Osteocyte (in vitro differentiated cells): ENCODE results near the gene MGST3. TPM values are rescaled to one million over a fixed set of nuclear protein-coding genes. Genes with fewer than 3 reads are reported as not detected.

ENCODE experiments used
- DNase-seq: peaks from one replicate; pipeline ENCODE4 v3.0.0; 2021; ENCODE audit warnings: mixed read lengths; ENCODE audit not compliant: unreplicated experiment; ENCODE audit errors: extremely low spot score
- H3K27ac Mint-ChIP-seq: one replicate; pipeline ENCODE4 v1.8.0; 2021; ENCODE audit warnings: mild to moderate bottlenecking, mixed read lengths; ENCODE audit not compliant: unreplicated experiment
- H3K27me3 Mint-ChIP-seq: one replicate; pipeline ENCODE4 v1.8.0; 2021; ENCODE audit warnings: mixed read lengths; ENCODE audit not compliant: unreplicated experiment
- H3K36me3 Mint-ChIP-seq: one replicate; pipeline ENCODE4 v1.8.0; 2021; ENCODE audit warnings: mixed read lengths; ENCODE audit not compliant: unreplicated experiment
- H3K4me1 Mint-ChIP-seq: one replicate; pipeline ENCODE4 v1.8.0; 2021; ENCODE audit warnings: mixed read lengths; ENCODE audit not compliant: unreplicated experiment
- H3K4me3 Mint-ChIP-seq: one replicate; pipeline ENCODE4 v1.8.0; 2021; ENCODE audit warnings: mild to moderate bottlenecking, moderate library complexity, mixed read lengths; ENCODE audit not compliant: unreplicated experiment
- H3K9me3 Mint-ChIP-seq: one replicate; pipeline ENCODE4 v1.8.0; 2021; ENCODE audit warnings: mixed read lengths; ENCODE audit not compliant: unreplicated experiment
- CTCF ChIP-seq: fragments of 200-600 bp; sonication (generic); IDR thresholded peaks from 2 replicates; pipeline ENCODE4 v1.5.0; 2021; ENCODE audit warnings: antibody characterized with exemption, mild to moderate bottlenecking, moderate library complexity
- total RNA-seq: library from RNA; stranded (reverse); gene quantifications from 2 replicates; pipeline ENCODE4 v1.2.1, GENCODE V29; 2021

Gene MGST3
- total RNA-seq, 1 donor from 2014 or later = 130 TPM

GRCh38 chr1:165659581-165659895 is 28.5 kb downstream of the MGST3 start:
- H3K4me1 Mint-ChIP-seq = peaks cover 1% of the 10 kb centered on the region
- no peak overlapping the region for H3K4me3 Mint-ChIP-seq
- DNase-seq = no peak
- no peak overlapping the region for H3K27ac Mint-ChIP-seq
- no peaks in the 10 kb centered on the region for H3K9me3 Mint-ChIP-seq
- H3K36me3 Mint-ChIP-seq = peaks cover 45% of the 10 kb centered on the region
- H3K27me3 Mint-ChIP-seq = no peaks in the 10 kb centered on the region
- TF ChIP-seq CTCF = no peak

DNA sequence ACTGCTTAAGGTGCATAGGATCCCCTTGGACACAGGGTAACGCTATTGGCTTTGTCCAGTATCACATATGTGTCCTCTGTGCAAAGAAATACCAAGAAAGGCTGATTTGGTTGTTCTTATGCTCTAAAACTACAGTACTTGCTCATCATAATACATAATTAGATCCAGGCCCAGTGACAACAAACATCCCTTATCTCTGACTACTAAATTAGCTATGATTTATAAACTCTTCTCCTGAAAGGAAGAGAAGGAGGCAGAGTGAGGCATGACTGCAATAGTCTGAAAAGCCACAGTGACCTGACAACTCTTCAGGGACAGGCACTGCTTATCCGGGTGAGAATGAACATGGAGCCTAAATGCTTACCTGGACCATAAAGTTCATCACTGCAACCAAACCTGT is 30.7 kb downstream of the MGST3 start:
- H3K27ac Mint-ChIP-seq = no peak overlapping the region
- H3K4me1 Mint-ChIP-seq = peaks cover 1% of the 10 kb centered on the region
- H3K4me3 Mint-ChIP-seq = no peak overlapping the region
- H3K27me3 Mint-ChIP-seq = no peaks in the 10 kb centered on the region
- H3K36me3 Mint-ChIP-seq = peaks cover 45% of the 10 kb centered on the region
- no peak for TF ChIP-seq CTCF
- no peak for DNase-seq
- H3K9me3 Mint-ChIP-seq = no peaks in the 10 kb centered on the region

DNA sequence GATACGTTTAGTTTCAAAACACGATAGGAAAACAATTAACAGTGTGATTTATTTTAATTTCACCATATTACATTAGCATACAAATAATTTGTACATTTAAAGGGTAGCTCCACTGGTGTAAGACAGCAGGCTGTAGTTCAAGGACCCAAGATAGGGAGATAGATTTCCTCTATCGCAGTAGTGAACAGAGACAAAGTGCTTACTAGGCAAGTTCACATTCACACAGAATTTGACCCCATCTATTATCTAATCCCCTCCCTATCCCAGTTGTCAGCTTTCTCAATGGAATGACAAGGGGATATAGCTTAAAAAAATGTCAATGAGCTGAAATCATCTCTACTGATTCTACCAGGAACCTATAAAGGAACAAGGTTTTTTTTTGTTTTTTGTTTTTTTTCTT is 31.2 kb downstream of the MGST3 start:
- no peak overlapping the region for H3K4me3 Mint-ChIP-seq
- TF ChIP-seq CTCF = no peak
- H3K4me1 Mint-ChIP-seq = peaks cover 1% of the 10 kb centered on the region
- no peaks in the 10 kb centered on the region for H3K9me3 Mint-ChIP-seq
- H3K27me3 Mint-ChIP-seq = no peaks in the 10 kb centered on the region
- no peak overlapping the region for H3K27ac Mint-ChIP-seq
- DNase-seq = no peak
- peaks cover 46% of the 10 kb centered on the region for H3K36me3 Mint-ChIP-seq

GRCh38 chr1:165666152-165666825 is 35.3 kb downstream of the MGST3 start:
- H3K27me3 Mint-ChIP-seq = no peaks in the 10 kb centered on the region
- no peak overlapping the region for H3K4me3 Mint-ChIP-seq
- no peak overlapping the region for H3K27ac Mint-ChIP-seq
- TF ChIP-seq CTCF = no peak
- no peaks in the 10 kb centered on the region for H3K9me3 Mint-ChIP-seq
- H3K36me3 Mint-ChIP-seq = peaks cover 67% of the 10 kb centered on the region
- DNase-seq = no peak
- no peaks in the 10 kb centered on the region for H3K4me1 Mint-ChIP-seq

GRCh38 chr1:165668184-165668583 is 37.1 kb downstream of the MGST3 start:
- peaks cover 71% of the 10 kb centered on the region for H3K36me3 Mint-ChIP-seq
- H3K27ac Mint-ChIP-seq = no peak overlapping the region

More at GRCh38 chr1:165668184-165668583, 37.1 kb downstream of the MGST3 start:
- Mint-ChIP-seq H3K4me1 (no peaks in the 10 kb centered on the region), H3K9me3 (no peaks in the 10 kb centered on the region), H3K4me3 (no peak overlapping the region), H3K27me3 (no peaks in the 10 kb centered on the region)
- no peak for DNase-seq
- no peak for TF ChIP-seq CTCF
